Fibroblast of lung (primary cell): ENCODE data around the gene DHX16. TPM values are rescaled to one million over a fixed set of nuclear protein-coding genes. Genes with fewer than 3 reads are reported as not detected.
"Not testable (repeated sequence)": the region's sequence is repeated elsewhere in the genome, so short reads cannot be mapped to it uniquely, and the experiment has no call there.

ENCODE experiments used
- DNase-seq, 2 donors: peaks; one replicate each; pipeline versions ENCODE4 v3.0.0 to v3.0.0-alpha.2; 2010; ENCODE audit warnings: low read depth in 2 of 2
- H2AFZ ChIP-seq: 2 replicates; pipeline ENCODE4 v1.5.1; 2012; ENCODE audit warnings: low read length, control low read depth, inconsistent platforms
- H3K27ac ChIP-seq: 2 replicates; pipeline ENCODE4 v1.5.1; 2011; ENCODE audit warnings: low read length, control low read depth; ENCODE audit not compliant: insufficient read depth
- H3K27me3 ChIP-seq: 2 replicates; pipeline ENCODE4 v1.5.1; 2011; ENCODE audit warnings: mild to moderate bottlenecking, low read length; ENCODE audit not compliant: control insufficient read depth, insufficient read depth
- H3K36me3 ChIP-seq: 2 replicates; pipeline ENCODE4 v1.5.1; 2011; ENCODE audit warnings: low read length; ENCODE audit not compliant: control insufficient read depth, insufficient read depth
- H3K4me1 ChIP-seq: 2 replicates; pipeline ENCODE4 v1.5.1; 2011; ENCODE audit warnings: low read length; ENCODE audit not compliant: control insufficient read depth, insufficient read depth; ENCODE audit errors: extremely low read depth
- H3K4me2 ChIP-seq: 2 replicates; pipeline ENCODE4 v1.5.1; 2011; ENCODE audit warnings: low read length, control low read depth; ENCODE audit not compliant: insufficient read depth; ENCODE audit errors: extremely low read depth
- H3K4me3 ChIP-seq, 4 experiments: fragments of 200-600 bp in 1 of 4; sonication (generic) in 1 of 4; replicated peaks in 1 of 4; 2 replicates each; pipeline ENCODE4 v1.5.1; 2011 to 2016; ENCODE audit warnings: low read length in 4 of 4, low read depth in 3 of 4, mild to moderate bottlenecking in 3 of 4, control low read depth in 2 of 4, inconsistent platforms in 1 of 4, mixed read lengths in 1 of 4; ENCODE audit not compliant: insufficient read depth in 1 of 4; ENCODE audit errors: control extremely low read depth in 1 of 4
- H3K79me2 ChIP-seq: 2 replicates; pipeline ENCODE4 v1.5.1; 2012; ENCODE audit warnings: mild to moderate bottlenecking, low read length, inconsistent platforms; ENCODE audit not compliant: control insufficient read depth, insufficient read depth
- H3K9ac ChIP-seq: 2 replicates; pipeline ENCODE4 v1.5.1; 2011; ENCODE audit warnings: mild to moderate bottlenecking, low read length, control low read depth; ENCODE audit not compliant: insufficient read depth
- H3K9me3 ChIP-seq: 2 replicates; pipeline ENCODE4 v1.5.1; 2012; ENCODE audit warnings: low read depth, low read length; ENCODE audit not compliant: control insufficient read depth, insufficient read depth
- H4K20me1 ChIP-seq: 2 replicates; pipeline ENCODE4 v1.5.1; 2011; ENCODE audit warnings: low read length; ENCODE audit not compliant: control insufficient read depth, insufficient read depth; ENCODE audit errors: extremely low read depth
- EZH2 ChIP-seq: IDR thresholded peaks from 2 replicates; pipeline ENCODE4 v1.5.1; 2012; ENCODE audit warnings: low read length, control low read depth, mild to moderate bottlenecking; ENCODE audit errors: missing control alignments
- polyA plus RNA-seq, 2 donors: library from polyadenylated mRNA; depleted of rRNA in 1 of 2; stranded (reverse) in 1 of 2; unstranded in 1 of 2; fragments of >200 nt; gene quantifications; 2 replicates each; pipeline ENCODE4 v1.2.1, GENCODE V29; 2011 to 2012; ENCODE audit warnings: missing spikeins in 1 of 2
- total RNA-seq: library from RNA; depleted of rRNA; stranded (reverse); fragments of >200 nt; gene quantifications from 2 replicates; pipeline ENCODE4 v1.2.1, GENCODE V29; 2014
- TF ChIP-seq, protein P1 (sequence below), 2 donors: IDR thresholded peaks in 1 of 2; conservative IDR thresholded peaks in 1 of 2; 1 replicate in 1 of 2; 2 replicates in 1 of 2; pipeline ENCODE4 v1.5.1; 2011 to 2012; ENCODE audit warnings: low read length in 2 of 2, control low read depth in 1 of 2, inconsistent platforms in 1 of 2, low read depth in 1 of 2, mild to moderate bottlenecking in 1 of 2

The DHX16 gene
- total and polyA plus RNA-seq, 2 donors (not counting 1 experiment from before 2014, with no cell fraction given), result 22.5 to 34.8 TPM

DNA sequence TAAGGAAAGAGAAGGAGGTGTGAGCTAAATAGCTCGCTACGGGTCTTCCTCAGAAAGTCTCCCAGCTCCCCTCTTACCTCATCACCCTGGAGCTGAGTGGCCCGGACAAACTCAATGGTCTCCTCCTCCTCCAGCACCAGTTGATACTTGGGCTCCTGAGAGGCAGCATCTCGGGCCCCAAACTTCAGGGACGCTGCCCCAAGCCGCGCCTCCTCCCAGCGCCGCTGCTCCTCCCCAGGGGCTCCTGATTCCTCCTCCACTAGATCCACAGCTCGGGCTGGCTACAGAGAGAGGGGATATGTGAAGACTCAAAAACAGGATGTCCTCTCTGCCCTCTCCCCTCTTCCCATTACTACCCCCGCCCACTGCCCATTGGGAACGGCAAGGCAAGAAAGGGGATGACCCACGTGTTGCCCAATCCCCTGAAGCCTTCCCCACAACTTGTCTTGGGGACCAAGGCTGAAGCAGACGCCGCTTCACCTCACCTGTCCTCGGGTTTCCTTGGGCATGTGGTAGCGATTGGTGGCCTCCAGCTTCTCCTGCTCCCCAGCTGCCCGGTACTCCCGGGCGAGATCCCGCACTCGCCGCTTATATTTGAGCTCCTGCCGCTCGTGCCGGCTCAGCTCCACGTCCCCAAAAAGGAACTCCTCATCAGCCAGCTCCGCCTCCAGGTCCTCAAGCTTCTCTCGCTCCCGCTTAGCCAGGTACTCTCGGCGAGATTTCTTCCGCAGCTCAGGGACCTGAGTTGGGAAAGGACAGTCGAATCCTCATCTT, 7.6 kb downstream of the DHX16 start:
- Histone ChIP-seq H3K4me1 (no peaks in the 10 kb centered on the region), H3K4me2 (no peak overlapping the region), H3K4me3 (no peak overlapping the region), H3K9me3 (no peaks in the 10 kb centered on the region), H3K9ac (no peak overlapping the region), H3K36me3 (peaks cover 20% of the 10 kb centered on the region), H3K27ac (no peak overlapping the region), H3K27me3 (no peaks in the 10 kb centered on the region), H3K79me2 (no peaks in the 10 kb centered on the region), H2AFZ (no peak overlapping the region), H4K20me1 (no peaks in the 10 kb centered on the region)
- no peak for DNase-seq
- TF ChIP-seq EZH2, result no peak
- TF ChIP-seq, protein P1, sequence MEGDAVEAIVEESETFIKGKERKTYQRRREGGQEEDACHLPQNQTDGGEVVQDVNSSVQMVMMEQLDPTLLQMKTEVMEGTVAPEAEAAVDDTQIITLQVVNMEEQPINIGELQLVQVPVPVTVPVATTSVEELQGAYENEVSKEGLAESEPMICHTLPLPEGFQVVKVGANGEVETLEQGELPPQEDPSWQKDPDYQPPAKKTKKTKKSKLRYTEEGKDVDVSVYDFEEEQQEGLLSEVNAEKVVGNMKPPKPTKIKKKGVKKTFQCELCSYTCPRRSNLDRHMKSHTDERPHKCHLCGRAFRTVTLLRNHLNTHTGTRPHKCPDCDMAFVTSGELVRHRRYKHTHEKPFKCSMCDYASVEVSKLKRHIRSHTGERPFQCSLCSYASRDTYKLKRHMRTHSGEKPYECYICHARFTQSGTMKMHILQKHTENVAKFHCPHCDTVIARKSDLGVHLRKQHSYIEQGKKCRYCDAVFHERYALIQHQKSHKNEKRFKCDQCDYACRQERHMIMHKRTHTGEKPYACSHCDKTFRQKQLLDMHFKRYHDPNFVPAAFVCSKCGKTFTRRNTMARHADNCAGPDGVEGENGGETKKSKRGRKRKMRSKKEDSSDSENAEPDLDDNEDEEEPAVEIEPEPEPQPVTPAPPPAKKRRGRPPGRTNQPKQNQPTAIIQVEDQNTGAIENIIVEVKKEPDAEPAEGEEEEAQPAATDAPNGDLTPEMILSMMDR (conservative IDR thresholded peaks at IDR 0.05 in 1 of 2, IDR thresholded peaks at IDR 0.05 in 1 of 2; ENCODE audit: low read depth in 1 of 2, low read length in 2 of 2), result no peak

DNA sequence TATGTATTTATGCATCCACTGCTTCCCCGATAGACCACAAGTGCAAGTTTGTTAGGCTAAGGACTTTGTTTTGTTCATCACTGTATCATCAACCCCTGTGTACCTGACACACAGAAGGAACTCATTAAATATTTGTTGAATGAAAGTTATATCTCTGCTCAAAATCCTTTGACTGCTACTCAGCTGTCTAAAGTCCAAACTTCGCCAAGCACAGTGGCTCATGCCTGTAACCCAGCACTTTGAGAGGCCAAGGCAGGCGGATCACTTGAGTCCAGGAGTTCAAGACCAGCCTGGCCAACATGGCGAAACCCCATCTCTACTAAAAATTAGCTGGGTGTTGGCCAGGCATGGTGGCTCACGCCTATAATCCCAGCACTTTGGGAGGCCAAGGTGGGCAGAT, 14.9 kb downstream of the DHX16 start:
- DNase-seq, H3K9ac ChIP-seq: not testable (repeated sequence)
- peaks cover 20% of the 10 kb centered on the region for H3K36me3 ChIP-seq

DNA sequence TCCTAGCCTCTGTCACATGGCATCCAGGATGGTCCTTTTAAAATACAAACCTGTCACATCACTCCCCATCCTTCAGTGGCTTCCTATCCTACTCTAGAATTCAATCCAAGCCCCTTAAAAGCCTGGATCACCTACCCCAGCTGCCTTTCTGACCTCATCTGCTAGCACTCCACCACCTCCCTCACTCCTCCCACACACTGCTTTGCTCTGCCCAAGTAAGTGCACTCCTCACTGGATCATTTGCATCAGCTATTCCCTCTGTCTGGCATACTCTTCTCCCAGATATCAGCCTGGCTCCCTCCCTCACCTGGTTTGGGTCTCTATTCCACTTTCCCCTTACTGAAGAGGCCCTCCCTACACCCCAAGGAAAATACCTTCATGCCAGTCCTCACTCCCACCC, 15.4 kb downstream of the DHX16 start:
- H3K9me3 ChIP-seq, result no peaks in the 10 kb centered on the region
- H3K27ac ChIP-seq, result no peak overlapping the region
- H3K4me1 ChIP-seq, result no peaks in the 10 kb centered on the region
- no peaks in the 10 kb centered on the region for H4K20me1 ChIP-seq
- H3K4me3 ChIP-seq, result no peak overlapping the region
- no peak for TF ChIP-seq EZH2
- TF ChIP-seq, protein P1 (conservative IDR thresholded peaks at IDR 0.05 in 1 of 2, IDR thresholded peaks at IDR 0.05 in 1 of 2; ENCODE audit: low read depth in 1 of 2, low read length in 2 of 2), result no peak
- DNase-seq, result no peak
- H3K9ac ChIP-seq, result no peak overlapping the region
- H3K36me3 ChIP-seq, result peaks cover 19% of the 10 kb centered on the region
- no peaks in the 10 kb centered on the region for H3K27me3 ChIP-seq
- no peaks in the 10 kb centered on the region for H3K79me2 ChIP-seq
- H3K4me2 ChIP-seq, result no peak overlapping the region
- H2AFZ ChIP-seq, result no peak overlapping the region

More for the DNA sequence above, 14.9 kb downstream of the DHX16 start:
- not testable (repeated sequence) for H2AFZ ChIP-seq, H3K27me3 ChIP-seq, H3K27ac ChIP-seq, H3K4me1 ChIP-seq, H3K4me3 ChIP-seq, H4K20me1 ChIP-seq, H3K4me2 ChIP-seq, H3K79me2 ChIP-seq, H3K9me3 ChIP-seq
